Measurements from ENCODE around the gene BORCS6.

DNA sequence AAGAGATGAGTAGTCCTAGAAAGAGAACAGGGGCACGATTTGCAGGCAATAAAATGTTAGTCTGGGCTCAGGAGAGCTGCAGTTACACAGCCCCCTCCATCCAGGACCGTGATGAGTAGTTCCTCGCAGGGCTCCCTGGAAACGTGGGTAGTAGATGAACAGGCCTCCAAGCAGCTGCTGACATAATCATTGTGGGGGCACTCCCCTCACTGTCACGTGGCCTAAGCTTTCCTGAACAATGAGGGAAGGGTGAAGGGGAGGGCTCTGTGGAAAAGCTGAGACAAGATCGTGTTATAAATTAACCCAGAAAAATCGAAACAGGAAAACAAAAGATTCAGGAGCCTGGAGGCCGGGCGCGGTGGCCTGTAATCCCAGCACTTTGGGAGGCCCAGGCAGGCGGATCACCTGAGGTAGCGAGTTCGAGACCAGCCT, 36.4 kb downstream of the BORCS6 start:
- TF ChIP-seq, protein P1, sequence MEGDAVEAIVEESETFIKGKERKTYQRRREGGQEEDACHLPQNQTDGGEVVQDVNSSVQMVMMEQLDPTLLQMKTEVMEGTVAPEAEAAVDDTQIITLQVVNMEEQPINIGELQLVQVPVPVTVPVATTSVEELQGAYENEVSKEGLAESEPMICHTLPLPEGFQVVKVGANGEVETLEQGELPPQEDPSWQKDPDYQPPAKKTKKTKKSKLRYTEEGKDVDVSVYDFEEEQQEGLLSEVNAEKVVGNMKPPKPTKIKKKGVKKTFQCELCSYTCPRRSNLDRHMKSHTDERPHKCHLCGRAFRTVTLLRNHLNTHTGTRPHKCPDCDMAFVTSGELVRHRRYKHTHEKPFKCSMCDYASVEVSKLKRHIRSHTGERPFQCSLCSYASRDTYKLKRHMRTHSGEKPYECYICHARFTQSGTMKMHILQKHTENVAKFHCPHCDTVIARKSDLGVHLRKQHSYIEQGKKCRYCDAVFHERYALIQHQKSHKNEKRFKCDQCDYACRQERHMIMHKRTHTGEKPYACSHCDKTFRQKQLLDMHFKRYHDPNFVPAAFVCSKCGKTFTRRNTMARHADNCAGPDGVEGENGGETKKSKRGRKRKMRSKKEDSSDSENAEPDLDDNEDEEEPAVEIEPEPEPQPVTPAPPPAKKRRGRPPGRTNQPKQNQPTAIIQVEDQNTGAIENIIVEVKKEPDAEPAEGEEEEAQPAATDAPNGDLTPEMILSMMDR (conservative IDR thresholded peaks at IDR 0.05 in 1 of 2, IDR thresholded peaks at IDR 0.05 in 1 of 2; ENCODE audit: extremely low read depth in 1 of 2, insufficient read depth in 1 of 2, low read depth in 1 of 2, low read length in 2 of 2), result no peak
- TF ChIP-seq EZH2 (IDR thresholded peaks at IDR 0.05; ENCODE audit: borderline replicate concordance, low read length), result no peak
